ENCODE results near the gene HIVEP2.

Gene HIVEP2

DNA sequence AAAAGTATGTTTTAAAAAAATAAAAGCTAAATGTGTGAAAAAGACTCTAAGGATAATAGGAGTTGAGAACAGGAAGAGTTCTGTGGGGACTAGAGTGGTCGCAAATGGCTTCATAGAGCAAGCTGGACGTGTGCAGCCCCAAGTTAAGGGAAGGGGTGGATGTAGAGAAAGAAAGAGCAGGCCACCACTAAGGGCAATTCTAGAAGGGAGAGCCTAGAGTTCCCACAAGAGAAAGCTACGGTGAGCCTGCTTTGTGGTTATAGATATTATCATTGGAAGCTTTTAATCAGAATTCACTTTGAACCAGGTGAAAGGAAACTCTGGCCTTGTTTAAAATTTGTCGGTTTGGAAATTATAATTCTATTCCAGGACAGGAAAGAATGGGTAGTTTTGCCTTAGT lies 101.6 kb downstream of the HIVEP2 start:
- no peak for DNase-seq (ENCODE audit: low spot score)

DNA sequence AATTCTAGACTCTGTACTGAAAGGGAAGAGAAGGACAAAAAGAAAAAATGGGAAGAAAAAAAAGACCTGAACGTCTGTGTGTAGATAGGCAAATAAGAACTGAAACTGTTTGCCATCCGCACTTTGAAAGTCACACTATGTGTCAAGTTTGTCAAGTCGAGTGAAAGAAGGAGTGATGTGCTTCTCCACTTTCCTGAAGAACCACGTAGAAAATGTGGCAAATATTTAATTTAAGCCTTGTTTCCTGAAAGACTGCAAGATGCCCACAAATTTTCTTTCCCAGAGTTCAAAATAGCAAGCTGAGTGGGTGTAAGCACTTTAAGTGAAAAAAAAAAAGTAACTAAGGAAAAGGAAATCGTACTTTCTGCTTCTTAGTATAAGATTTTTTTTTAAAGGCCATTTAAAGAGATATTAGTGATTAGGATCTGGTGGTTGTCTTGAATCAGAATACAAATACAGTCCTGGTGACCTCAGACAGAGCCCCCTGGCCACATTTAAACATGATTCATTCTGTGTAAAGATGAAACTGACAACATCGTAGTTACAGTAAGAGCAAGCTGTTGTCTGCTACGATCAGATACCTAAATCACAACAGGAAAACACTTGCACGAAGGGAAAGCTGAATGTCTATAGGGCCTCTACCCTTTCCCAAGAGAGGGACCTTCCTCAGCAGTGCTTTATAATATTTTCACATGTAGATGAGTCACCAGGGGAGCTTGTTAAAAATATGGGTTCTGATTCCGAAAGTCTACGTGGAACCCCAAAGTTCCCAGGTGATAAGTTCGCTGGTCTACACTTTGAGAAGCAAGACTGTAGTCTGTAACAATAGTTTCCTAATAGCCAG lies 102.3 kb downstream of the HIVEP2 start:
- no peak for DNase-seq (ENCODE audit: low spot score)

DNA sequence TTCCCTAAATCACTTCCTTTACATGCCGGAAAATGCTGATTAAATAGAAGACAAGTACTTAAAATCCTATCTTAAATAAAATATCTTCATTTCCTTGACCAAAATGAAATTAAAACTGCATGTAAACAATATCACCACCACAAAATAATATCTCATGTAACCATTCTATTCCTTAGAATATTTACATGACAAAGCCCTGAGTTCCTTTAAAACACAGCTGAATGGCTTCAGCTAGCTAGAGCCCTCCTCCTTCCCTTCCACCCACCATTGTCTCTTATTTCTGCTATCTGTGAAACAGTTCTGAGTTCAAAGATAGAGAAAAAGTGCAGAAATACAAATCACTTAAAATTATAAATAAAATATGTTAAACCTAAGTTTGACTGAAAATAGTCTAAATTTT lies 103.1 kb downstream of the HIVEP2 start:
- no peak for DNase-seq (ENCODE audit: low spot score)

DNA sequence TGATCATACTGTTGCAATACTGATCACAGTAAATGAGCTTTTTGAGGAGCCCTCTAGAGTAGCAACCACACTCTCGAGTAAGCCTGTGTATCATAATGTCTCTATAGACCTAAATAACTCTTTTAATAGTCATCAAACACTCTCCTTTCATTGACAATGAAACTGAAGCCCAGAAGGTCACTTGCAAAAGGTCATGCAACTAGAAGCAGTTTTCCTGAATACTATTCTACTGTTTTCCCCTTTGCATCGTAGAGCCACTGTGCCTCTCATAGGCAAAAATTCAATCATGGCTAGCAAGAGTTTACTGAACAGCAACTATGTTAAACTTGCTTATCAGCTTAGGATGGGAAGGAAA lies 105.3 kb downstream of the HIVEP2 start:
- DNase-seq (ENCODE audit: low spot score) = no peak

DNA sequence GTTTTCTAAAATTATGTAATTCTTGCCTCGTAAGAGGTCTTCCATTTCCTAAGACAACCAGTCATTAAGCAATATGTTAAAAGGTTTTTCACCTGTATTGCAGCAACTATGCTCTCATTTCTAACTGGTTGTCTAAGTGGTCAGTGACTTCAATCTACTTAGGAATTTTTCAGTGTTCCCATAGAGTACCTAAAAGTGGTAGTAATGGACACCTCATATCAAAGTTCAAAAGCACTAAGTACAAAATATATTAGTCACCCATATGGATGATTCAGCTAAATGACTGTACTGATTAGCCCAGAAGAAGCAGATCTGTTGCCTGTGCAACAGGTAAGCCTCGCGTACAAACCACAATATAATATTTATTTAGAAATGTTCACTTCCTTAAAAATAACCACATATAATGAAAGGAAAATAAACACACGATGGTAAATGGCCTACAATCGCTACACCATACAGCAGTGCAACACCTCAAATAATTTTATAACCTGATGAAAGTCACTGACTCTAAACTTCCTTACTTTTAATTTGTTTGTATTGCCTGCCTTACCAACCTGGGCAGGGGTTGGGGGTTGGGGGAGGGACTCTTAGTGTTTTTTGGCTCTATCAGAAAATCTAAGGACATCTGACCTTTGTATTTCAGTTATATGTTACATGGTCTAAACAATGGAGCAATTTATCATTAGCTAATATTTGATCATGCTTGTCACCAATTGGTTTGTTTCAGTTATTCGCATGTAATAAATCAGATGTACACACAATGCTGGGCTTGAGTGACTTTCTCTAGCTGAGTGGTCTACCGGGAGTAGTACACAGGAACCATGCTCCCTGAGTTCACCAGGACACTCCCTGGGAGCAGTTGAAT lies 105.9 kb downstream of the HIVEP2 start:
- DNase-seq (ENCODE audit: low spot score) = peak; percentile 81

DNA sequence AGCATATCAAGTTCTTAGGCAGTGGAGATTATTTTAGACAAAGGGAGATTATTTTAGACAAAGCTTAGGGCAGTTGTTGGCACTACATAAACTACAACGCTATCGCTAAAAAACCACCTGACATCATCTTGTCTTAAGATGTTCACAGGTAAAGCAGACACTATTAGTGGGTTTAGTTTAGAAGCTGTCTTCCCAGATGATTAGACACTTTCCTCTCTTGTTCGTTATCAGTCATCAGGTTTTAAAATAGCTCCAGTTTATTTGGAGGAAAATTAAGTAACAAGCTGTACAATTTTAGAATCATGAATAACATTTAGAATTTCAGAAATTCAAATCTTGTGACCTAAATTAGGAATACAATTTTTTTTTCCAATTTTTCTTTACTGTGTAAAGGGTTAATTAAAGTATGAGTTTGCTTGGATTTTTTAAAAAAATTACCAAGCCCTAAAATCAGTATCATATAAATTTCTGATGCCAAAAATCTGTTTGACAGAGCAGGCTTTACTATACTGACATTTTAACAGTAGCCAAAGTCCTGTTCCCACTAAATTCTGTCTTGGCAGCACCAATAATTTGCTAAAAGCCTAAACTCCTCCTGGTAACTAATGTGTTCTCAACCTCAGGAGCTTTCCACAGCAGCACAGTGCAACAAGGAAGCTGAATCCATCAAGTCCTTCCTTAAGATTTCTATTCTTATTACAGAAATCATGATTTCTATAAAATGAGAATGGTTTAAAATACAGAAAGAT lies 109.0 kb downstream of the HIVEP2 start:
- DNase-seq (ENCODE audit: low spot score) = no peak

DNA sequence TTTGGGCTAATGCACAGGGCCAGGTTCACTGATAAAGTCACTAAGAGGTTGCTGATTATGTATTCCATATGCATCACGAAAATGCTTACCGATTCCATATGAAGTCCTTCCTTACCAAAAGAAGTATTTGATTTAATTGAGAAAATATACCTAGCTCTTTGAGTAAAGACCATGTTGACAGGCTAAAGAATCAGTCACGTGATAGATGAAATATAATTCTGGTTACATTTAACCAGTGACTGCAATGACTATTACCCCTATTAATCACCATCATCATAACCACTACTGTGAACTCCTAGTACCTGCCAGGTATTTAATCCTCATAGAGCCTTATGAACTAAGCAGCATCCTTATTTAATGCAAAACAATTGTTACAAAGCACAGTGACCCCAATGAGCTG lies 110.1 kb downstream of the HIVEP2 start:
- DNase-seq (ENCODE audit: low spot score) = no peak

DNA sequence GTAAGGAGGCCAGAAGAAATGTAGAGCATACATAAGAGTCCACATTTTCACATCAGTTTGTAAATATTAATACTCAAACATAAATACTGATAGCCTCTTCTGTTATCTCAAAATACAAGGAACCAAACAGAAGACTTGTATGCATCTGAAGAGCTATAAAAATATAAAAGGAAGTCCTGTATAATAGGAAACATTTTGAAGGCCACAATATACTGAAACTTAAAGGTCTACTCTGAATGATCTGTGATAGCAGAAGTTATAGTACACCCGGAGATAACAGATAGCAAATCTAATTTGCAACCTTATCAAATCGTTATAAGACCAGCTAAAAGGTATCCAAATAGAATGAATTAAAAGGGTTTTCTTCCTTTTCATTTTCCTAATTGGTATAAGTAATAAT lies 111.2 kb downstream of the HIVEP2 start:
- DNase-seq (ENCODE audit: low spot score) = no peak

DNA sequence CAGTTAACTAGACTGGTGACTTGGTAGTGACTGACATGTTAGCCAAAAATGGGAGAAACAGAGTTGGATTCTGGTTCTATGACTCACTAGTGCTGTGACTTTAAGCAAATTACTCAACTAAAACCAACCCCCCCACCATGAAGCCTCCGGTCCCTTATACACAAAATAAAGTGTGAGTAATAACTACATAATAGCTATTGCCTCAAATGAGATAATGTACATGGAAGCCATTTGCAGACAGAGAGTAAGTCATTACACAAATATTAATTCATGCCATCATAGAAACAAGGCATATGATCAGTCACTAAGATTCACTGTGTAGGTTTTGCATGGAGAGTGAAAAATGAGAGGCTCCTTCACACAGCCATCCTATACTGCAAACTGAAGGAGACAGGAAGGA lies 111.9 kb downstream of the HIVEP2 start:
- DNase-seq (ENCODE audit: low spot score) = no peak

DNA sequence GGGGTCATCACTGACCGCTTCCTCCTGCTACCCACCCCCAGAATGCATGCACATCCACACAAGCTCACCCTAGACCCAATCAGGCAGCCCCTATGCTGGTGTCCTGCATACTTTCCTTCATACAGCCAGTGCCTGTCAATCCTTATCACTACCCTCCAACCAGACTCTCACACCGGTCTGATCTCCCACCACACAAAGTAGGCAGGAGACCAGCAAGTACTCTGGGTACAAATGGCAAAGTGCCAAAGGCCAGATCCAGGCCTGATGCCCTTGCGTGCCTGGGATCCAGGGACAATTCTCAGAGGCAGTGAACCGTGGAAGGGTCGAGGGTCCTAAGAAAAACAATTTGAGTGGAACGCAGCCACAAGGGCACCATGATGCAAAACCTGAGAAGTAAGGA lies 114.2 kb downstream of the HIVEP2 start:
- DNase-seq (ENCODE audit: low spot score) = no peak

DNA sequence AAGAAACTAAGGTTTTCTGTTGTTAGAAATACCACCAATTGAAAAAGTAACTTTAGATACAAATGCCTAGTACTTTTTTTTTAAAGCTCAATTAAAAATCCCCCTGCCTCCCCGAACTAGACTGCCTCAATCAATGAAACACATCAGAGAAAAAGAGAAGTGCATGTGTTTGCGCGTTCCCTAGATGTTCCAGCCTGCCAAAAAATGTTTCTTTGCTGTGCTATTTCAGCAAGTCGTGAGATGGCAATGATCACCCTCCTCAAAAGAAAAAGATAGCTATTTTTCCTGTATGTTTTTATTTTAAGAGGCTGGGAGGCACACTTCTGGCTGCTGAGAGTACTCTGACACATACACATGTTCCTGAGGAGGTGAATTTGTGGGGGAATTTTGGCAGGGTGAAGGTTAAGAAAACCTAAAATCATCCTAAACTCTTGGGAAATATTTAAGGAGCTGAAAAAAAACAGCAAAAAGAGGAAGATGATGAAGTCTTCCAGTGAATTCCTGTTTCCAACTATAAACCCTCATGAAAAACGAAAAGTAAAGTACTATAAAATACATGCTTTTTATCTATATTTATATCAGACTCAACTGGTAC lies 114.8 kb downstream of the HIVEP2 start:
- DNase-seq (ENCODE audit: low spot score) = no peak

DNA sequence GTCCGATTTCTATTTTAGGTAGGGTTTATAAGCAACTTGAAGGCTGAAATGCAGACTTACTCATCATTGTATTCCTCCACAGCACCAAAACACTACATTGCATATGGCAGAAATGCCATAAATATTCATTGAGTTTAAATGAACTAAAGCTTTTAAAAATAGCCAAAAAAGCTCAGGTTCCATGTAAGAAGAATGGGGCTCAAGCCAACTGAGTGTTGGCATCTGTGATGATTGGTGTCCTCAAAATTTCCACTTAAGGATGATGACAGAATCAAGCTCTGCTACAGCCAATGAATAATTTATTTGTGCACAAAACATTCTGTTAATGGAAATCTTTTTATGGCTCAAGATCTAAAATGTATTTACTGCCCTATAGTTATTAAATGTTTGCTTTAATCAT lies 115.4 kb downstream of the HIVEP2 start:
- DNase-seq (ENCODE audit: low spot score) = no peak

DNA sequence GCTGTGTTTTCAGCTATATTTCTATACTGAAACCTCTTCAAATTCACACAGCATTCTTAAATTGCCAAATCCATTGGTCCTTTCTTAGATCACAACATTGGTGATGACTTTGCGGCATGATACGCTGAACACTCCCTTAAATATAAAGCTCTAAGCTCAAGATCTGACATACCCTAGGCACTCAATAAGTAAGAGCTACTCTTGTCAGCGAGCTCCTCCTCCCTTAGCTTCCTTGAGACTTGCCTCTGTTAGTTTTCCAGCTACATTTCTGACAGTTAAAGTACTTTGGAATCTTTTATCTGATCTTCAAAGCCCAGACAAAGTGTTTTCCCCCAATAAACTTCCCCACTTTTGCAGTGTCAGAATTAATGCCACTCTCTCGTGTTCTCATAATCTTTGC lies 117.0 kb downstream of the HIVEP2 start:
- DNase-seq (ENCODE audit: low spot score) = no peak

DNA sequence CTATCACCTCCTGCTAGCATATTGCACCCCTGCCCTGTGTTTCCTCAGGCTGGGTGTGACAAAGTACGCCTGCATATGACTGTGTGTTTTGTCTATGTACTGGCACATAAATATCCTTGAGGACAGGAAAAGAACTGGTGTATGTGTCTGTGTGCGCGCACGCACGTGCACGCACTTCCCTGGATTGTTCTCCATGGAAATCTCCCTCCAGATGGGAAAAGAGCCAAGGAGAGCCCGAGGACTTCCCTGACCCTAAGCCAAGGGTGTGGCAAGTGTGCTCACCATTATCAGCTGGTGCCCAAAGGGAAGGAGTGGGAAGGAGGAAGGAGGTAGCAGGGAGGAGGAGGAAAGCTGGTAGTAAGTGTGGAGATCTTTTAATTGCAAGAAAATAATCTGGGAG lies 117.6 kb downstream of the HIVEP2 start:
- DNase-seq (ENCODE audit: low spot score) = no peak

DNA sequence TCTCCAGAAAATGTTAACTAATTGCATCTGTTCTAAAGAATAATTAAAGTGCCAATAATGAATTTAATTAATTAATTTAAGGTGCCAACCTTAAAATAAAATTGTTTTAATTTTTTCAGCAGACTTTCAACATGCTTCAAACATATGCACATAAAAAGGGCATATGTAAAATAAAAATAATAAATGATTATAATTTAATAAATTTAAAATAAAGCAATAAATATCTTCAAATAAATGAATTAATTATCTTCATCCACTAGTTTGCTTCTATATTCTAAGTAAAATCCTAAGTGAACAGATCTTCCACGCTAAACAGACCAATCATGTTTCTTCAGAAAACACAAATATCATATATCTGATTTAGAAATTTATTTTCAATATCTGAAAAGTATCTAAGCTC lies 119.2 kb downstream of the HIVEP2 start:
- DNase-seq (ENCODE audit: low spot score) = no peak

DNA sequence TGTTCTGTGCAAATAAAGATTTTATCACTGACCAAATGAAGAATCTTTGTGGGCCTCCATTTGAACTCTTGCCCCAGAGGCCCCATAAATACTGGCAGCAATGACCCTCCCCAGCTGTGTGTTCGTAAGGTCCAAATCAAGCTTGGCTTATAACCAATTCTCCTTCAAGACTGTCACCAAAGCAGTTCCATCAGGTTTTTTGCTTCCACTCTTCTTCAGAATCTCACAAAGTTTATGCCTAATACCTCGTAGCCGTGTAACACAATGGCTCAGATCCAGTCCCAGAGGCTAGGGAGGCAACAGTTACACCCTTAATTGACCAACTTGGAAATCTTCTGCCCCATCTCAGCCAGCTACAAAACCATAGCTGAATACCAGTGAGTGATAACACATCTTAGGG lies 120.5 kb downstream of the HIVEP2 start:
- no peak for DNase-seq (ENCODE audit: low spot score)

DNA sequence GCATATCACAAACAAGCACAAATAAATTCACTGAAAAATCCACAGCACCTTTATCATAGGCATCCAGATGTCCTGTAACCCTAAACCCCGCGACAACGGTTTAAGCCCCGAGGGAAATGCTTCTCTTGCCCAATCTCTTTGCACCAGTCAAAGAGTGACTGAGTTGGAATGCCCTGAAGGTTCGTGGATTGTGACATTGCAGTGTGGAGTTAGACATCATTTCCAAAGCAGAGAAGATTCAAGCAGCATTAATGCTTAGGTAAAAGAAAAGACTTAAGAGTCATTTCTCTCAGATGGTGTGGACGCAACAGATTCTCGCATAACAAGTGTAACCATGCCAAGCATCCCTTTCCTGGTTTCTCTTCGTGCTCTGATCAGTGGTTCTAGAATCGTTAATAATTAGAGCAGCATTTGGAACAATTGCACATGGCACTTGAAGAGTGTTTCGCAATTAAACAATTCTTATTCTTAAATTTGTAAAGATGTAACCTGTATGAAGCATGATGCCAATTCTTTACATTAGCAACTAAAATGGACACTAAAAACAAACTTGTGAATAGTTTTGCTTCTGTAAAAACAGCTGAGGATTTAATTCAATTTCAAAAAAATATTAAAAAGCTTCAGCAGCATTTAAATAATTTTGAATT lies 121.6 kb downstream of the HIVEP2 start:
- no peak for DNase-seq (ENCODE audit: low spot score)

DNA sequence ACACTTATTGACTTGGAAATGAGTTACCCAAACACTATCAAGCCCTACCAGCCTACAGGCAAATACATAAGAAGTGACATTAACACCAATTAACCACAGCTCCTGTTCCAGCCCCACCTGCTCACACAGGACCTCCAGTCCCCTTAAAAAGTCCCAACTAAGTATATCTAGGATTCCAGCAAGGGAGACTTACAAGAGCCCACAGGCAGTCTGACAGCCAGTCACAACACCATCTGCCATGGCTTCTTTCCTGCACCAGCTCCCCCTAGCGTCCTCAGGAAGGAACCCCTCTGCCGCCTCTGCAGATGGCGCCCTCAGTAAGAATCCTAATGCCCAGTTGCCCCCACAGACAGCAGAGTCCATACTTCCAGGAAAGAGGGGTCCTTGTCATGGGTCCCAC lies 122.1 kb downstream of the HIVEP2 start:
- DNase-seq (ENCODE audit: low spot score) = no peak

DNA sequence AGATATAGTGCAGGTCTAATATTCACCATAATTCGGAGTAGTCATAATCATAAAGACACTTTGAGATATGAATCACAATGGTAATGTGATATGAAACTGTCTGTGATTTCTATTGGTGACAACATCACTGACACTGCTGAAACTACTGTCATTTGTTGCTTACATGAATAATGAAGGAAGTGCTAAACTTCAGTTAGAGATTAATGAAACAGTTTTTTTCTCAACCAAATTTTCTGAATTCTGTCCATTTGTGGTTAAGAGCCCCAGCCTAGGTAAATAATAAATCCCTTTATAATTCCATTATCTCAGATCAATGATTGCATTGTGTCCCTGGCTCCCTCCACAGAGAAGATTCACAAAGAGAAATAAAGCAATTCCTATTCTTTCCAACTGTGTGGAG lies 122.6 kb downstream of the HIVEP2 start:
- no peak for DNase-seq (ENCODE audit: low spot score)

DNA sequence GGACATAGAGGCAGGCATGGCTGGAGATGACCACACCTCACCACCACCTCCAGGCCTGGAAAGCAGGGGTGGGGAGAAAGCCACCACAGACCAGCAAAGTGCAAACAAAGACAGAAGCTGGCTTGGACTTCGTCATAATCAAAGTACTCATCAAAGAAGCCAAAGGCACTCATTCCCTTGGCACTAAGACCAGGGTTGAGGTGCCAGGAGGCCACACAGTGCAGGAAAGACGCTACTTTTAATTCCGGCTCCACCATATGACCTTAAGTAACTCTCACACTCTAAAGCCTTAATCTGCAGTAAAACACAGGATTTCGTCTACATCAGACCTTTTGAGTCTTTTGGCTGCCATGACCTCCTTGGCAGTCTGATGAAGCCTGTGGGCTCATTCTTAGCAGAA lies 123.1 kb downstream of the HIVEP2 start:
- DNase-seq (ENCODE audit: low spot score) = no peak

DNA sequence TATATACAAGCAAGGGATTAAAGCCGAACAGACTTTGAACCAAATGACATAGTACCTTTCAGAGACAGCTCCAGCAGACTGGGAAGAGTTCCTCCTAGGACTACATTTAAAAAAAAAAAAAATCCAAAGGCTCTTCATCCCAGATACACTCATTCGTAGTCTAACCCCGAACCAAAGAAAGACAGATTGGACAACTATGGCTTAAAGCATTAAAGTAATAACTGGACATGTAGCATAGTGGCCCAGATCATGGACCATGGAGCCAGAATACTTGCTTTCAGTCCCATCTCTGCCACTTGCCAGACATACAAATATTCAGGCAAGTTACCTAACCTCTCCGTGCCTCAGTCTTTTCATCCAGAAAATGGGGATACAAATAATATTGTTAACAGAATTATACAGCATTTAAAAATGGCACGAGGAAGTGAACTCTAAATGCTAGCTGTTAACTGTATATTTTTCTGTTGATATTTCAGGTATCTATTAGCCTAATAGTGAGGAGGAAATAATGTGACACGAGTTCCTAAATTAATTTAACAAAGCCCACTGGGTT lies 123.7 kb downstream of the HIVEP2 start:
- DNase-seq (ENCODE audit: low spot score) = no peak

Measured in LoVo (cell line).